Measurements from ENCODE around the gene MYT1. TPM values are rescaled to one million over a fixed set of nuclear protein-coding genes. Genes with fewer than 3 reads are reported as not detected.

MYT1 gene
- total RNA-seq, 4 donors from 2014 or later, result not detected

DNA sequence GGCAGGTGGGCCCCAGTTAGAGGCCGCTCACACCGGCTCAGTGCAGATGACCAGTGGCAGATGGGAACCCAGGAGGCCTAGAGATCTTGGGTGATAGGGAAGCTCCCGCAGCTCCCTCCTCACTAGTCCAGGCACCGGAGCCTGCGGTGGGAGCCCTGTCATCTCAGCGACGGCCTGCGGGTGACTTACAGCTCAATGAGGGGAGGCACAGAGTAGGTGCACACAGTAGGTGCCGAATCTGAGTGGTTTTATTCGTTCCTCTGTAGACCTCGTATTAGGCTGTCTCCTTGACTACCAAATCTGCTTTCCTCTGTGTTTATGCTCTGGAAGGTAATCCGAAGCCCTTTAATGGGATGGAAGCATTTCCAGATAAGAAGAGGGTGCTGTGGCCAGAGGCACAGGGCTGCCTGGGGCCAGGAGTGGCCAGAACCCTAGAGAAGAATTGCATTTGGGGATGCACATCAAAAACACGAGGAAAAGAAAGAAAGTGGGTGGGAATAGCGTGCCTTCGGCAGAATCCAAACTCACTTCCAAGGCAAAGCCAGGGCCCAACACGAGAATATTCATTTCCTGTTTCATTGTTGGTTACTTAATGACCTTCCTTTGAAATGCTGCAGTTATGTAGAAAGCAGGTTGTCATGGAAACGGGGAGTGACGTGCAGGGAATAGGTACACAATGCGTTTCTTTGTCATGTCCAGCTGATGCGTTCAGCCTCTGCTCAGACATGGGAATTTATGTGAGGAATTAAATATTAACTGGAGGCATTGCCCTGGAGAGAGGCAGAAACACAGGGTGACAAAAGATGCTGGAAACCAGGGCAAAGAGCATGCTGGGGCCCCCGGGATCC is 24.7 kb downstream of the MYT1 start:
- Histone ChIP-seq H3K4me3 (no peak overlapping the region), H3K9me3 (no peaks in the 10 kb centered on the region), H3K4me1 (no peaks in the 10 kb centered on the region), H3K27me3 (peaks cover 0 to 61% (median 4%) of the 10 kb centered on the region in 4 donors), H3K27ac (replicated peaks in 1 of 4) (no peak overlapping the region), H3K36me3 (no peaks in the 10 kb centered on the region)
- intact Hi-C loops (cut with DNase I), result no loop called here
- 37% methylated on average over 10 of the region's 21 CpGs for WGBS
- no peak for DNase-seq (ENCODE audit: extremely low spot score)
- TF ChIP-seq POLR2AphosphoS5 (IDR thresholded peaks at IDR 0.05) (no peak), EP300 (IDR thresholded peaks at IDR 0.05) (no peak), CTCF (IDR thresholded peaks at IDR 0.05) (no peak), POLR2A (IDR thresholded peaks at IDR 0.05; ENCODE audit: low read depth) (no peak)

- Histone ChIP-seq H3K9me3 (no peaks in the 10 kb centered on the region), H3K36me3 (no peaks in the 10 kb centered on the region), H3K4me1 (no peaks in the 10 kb centered on the region), H3K4me3 (no peak overlapping the region), H3K27me3 (peaks cover 0 to 64% (median 4%) of the 10 kb centered on the region in 4 donors), H3K27ac (replicated peaks in 1 of 4) (no peak overlapping the region)
- TF ChIP-seq EP300 (IDR thresholded peaks at IDR 0.05) (no peak), POLR2AphosphoS5 (IDR thresholded peaks at IDR 0.05) (no peak), CTCF (IDR thresholded peaks at IDR 0.05) (no peak)
- whole genome bisulfite sequencing, result 48% methylated on average over 5 of the region's 5 CpGs
- no peak for DNase-seq (ENCODE audit: extremely low spot score)
- intact Hi-C loops (cut with DNase I), result no loop called here
Measured at GRCh38 chr20:64189530-64189966, 25.3 kb downstream of the MYT1 start.

- no peak for DNase-seq (ENCODE audit: extremely low spot score)
- intact Hi-C loops (cut with DNase I), result no loop called here
- H3K9me3 ChIP-seq, result no peaks in the 10 kb centered on the region
- no peaks in the 10 kb centered on the region for H3K4me1 ChIP-seq
- TF ChIP-seq CTCF (IDR thresholded peaks at IDR 0.05) (no peak), EP300 (IDR thresholded peaks at IDR 0.05) (no peak), POLR2AphosphoS5 (IDR thresholded peaks at IDR 0.05) (no peak), POLR2A (IDR thresholded peaks at IDR 0.05; ENCODE audit: low read depth) (no peak)
- H3K36me3 ChIP-seq, result no peaks in the 10 kb centered on the region
- peaks cover 0 to 64% (median 4%) of the 10 kb centered on the region in 4 donors for H3K27me3 ChIP-seq
- no peak overlapping the region for H3K27ac ChIP-seq (replicated peaks in 1 of 4)
- H3K4me3 ChIP-seq, result no peak overlapping the region
- WGBS, result 72% methylated on average over 8 of the region's 8 CpGs
Measured at GRCh38 chr20:64189986-64190385, 25.7 kb downstream of the MYT1 start.

GRCh38 chr20:64191002-64191401 is 26.8 kb downstream of the MYT1 start:
- Histone ChIP-seq H3K27me3 (peaks cover 0 to 63% (median 4%) of the 10 kb centered on the region in 4 donors), H3K4me1 (no peaks in the 10 kb centered on the region), H3K27ac (replicated peaks in 1 of 4) (no peak overlapping the region), H3K9me3 (no peaks in the 10 kb centered on the region), H3K4me3 (no peak overlapping the region), H3K36me3 (no peaks in the 10 kb centered on the region)
- TF ChIP-seq POLR2AphosphoS5 (IDR thresholded peaks at IDR 0.05) (no peak), CTCF (IDR thresholded peaks at IDR 0.05) (no peak)
- no peak for DNase-seq (ENCODE audit: extremely low spot score)
- intact Hi-C loops (cut with DNase I), result no loop called here
- WGBS, result 82% methylated on average over 4 of the region's 4 CpGs
